T47D (cell line): ENCODE results near the gene USP48.
A peak's percentile ranks its signal among the peaks of the same experiment; 100 is the strongest.

Source experiments
- DNase-seq, 2 experiments: peaks; one replicate each; pipeline versions ENCODE4 v3.0.0 to v3.0.0-alpha.2; 2011 to 2012; ENCODE audit warnings: low read depth in 1 of 2, low spot score in 1 of 2
- JUND ChIP-seq: IDR thresholded peaks from 2 replicates; pipeline ENCODE4 v1.6.1; 2012; ENCODE audit warnings: low read depth
- in situ Hi-C: cut with HindIII; loops from 2 replicates; pipeline ENCODE4 v1.10.0; 2016; ENCODE audit warnings: low sequenced_read_pairs, low pct_unique_long_range_greater_than_20kb

USP48 gene

GRCh38 chr1:21707086-21707840 lies 75.7 kb downstream of the USP48 start:
- no peak for DNase-seq
- no peak for TF ChIP-seq JUND
- in situ Hi-C loops, result no loop called here

GRCh38 chr1:21706151-21706835 lies 76.7 kb downstream of the USP48 start:
- DNase-seq, result peak in 1 of 2 experiments; percentile 7

DNA sequence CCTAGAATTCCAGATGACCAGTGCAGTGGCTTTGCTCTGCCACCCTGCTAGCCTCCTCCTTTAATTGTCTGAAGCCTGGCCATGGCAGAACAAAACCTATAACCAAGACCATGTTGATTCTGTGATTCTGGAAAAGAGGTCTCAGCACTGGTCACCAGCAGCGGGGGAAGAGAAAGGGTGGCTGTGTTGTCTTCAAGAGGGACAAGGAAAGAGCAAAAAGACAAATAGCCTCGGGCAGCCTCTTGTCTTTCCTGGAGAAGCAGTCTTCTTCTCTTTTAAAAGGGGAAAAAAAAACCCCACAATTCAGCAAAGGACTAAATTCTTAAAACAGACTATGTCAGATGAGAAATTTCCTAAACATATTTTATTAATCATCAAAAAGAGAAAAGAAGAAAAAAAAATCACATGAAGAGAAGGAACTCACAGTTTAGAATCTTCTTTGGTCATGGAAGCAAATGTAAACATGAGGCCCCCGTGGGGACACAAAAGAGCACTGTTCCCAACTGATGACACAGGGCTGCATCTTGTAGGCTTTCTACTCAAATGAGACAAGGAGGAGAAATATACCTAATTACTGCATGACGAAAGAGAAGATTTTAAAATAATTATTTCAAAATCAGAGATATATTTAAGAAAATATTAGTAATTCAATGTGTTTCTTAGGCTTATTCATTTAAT lies 77.5 kb downstream of the USP48 start:
- in situ Hi-C loops, result no loop called here
- DNase-seq, result no peak
- TF ChIP-seq JUND, result no peak

More at GRCh38 chr1:21706151-21706835, 76.7 kb downstream of the USP48 start:
- no peak for TF ChIP-seq JUND
- in situ Hi-C loops, result no loop called here

- no peak for DNase-seq
- TF ChIP-seq JUND, result no peak
- in situ Hi-C loops, result no loop called here
These were observed 78.8 kb downstream of the USP48 start for GRCh38 chr1:21704145-21704544.

DNA sequence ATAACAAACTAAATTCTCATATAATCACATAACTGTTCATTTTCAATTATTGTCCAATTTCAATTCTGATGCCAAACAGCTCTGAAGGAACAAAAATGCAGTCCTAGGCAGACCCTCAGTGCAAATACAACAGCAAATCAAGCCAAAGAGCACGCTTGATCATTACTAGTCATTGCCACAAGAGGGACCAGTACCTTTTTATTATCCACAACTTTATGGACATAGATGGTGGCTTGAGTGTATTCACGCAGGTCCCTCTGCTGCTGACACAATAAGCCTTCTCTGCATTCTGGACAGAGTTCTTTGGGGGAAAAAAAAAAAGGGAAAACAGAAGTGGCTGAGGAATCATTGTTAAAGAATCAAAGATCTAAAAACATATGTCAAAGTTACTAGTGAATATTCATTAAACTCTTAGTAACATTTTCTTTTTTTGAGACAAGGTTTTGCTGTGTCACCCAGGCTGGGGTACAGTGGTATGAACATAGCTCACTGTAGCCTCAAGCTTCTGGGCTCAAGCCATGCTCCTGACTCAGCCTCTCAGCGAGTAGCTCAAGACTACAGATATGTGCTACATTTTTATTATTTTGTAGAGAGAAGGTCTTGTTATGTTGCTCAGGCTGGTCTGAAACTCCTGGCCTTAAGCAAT lies 79.5 kb downstream of the USP48 start:
- DNase-seq, result peak; percentile 2 to 52
- no peak for TF ChIP-seq JUND
- in situ Hi-C loops, result no loop called here

GRCh38 chr1:21702780-21703179 lies 80.2 kb downstream of the USP48 start:
- in situ Hi-C loops, result no loop called here
- DNase-seq, result no peak
- no peak for TF ChIP-seq JUND

DNA sequence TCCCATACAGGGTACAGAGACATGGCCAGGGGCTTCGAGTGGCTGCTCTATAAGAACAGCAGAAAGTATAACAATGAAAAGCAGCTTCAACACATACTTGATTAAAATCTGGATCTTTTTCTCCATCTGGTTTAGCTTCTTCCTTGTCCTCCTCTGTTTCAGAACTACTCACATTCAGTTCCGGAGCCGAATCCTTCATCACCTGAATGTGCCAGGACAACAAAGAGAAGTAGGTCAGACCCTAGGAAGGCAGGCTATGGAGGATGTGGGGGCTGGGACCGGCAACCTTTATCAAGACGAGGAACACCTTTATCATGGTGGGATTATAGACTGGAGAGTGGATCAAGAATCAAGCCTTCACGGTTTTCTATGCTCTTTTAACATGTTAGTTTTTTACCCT lies 81.5 kb downstream of the USP48 start:
- no peak for DNase-seq
- in situ Hi-C loops, result no loop called here
- TF ChIP-seq JUND, result no peak

DNA sequence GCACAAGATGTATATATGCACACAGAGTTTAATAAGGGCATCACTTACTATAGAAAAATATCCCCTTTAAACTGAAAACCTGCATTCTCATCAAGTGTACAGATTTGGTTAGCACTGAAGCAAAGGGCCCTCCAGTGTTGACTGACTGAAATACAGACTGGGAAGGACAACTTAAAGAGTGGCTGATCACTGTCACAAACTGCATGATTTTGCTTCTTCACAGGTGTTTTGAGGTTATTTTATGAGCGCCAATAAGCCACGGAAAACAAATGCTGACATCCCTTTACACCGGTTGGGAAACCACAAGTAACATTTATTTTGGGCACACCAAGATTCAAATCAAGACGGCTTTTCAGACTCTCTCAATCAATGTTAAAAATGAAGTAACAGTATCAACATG lies 82.9 kb downstream of the USP48 start:
- no peak for DNase-seq
- no peak for TF ChIP-seq JUND
- in situ Hi-C loops, result no loop called here

GRCh38 chr1:21696931-21697330 lies 86.0 kb downstream of the USP48 start:
- TF ChIP-seq JUND, result no peak
- in situ Hi-C loops, result no loop called here
- DNase-seq, result no peak

GRCh38 chr1:21693732-21694131 lies 89.2 kb downstream of the USP48 start:
- DNase-seq, result no peak
- in situ Hi-C loops, result no loop called here
- no peak for TF ChIP-seq JUND

DNA sequence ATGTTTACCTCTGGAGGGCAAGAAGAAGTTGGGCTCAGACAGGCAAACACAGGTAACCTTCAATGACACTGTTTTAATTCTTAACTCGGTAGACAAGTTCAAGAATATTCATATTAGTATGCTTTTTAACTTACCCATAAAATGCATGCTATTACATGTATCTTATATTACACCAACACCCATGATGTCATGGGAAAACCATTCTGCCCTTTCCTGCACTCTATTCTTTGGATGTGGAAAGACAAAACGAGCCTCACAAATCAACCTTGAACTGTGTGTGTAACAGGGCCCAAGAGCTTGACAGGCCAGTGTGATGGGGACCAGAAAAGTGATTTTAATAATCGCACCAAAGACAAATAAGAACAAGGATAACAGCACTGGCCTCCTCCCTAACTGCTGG lies 91.2 kb downstream of the USP48 start:
- no peak for TF ChIP-seq JUND
- no peak for DNase-seq
- in situ Hi-C loops, result no loop called here

DNA sequence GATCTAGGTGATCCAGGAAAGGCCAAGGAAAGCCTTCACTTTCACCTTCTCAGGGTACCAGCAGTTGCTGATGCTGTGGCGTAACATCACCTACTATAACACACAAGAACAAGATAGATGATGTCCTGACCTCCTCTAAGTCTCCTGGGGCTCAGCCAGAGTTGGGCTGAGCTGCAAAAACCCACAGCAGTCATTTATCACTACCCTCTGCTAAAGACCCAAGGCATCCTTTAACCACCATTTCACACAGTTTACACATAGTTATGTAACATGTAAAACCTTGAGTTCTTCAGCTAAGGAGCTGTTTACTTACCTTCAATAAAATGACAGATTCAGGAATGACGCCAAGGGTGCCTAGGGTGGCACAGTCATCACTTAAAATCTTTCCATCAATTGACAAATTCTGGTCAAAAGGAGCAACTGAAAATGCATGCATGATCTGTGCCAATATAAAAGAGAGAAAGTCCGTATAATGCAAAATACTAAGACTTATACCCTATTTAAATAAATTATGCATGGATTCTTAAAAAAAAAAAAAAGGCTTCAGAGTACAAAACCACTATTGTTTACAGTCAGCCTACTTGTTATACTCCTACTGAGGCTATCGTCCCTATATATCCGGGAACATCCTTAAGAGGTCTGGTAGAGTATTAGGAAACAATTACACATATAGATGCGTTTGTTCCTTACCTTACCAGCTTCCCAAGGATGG lies 93.1 kb downstream of the USP48 start:
- TF ChIP-seq JUND, result no peak
- in situ Hi-C loops, result no loop called here
- no peak for DNase-seq

- TF ChIP-seq JUND, result no peak
- DNase-seq, result no peak
- in situ Hi-C loops, result no loop called here
These were observed 95.8 kb downstream of the USP48 start for GRCh38 chr1:21687081-21687529.
